Caco-2 (cell line): ENCODE measurements around the gene FNDC3B. TPM values are rescaled to one million over a fixed set of nuclear protein-coding genes. Genes with fewer than 3 reads are reported as not detected.

ENCODE experiments used
- BruUV-seq: library from RNA; stranded (reverse); fragments of 400-500 nt; replicated peaks from 2 replicates; lab custom pipeline; 2021; lab: Mats Ljungman, UMichigan
- CTCF ChIA-PET: fragments of 300-600 bp; sonication (Branson Sonifier 250); formaldehyde crosslinking; loops from one replicate; lab custom pipeline; 2022; ENCODE audit warnings: antibody characterized with exemption; lab: Charles Lee
- POLR2A ChIA-PET: fragments of 300-600 bp; sonication (Branson Sonifier 250); formaldehyde crosslinking; loops from one replicate; lab custom pipeline; 2022; ENCODE audit warnings: antibody characterized with exemption; lab: Charles Lee
- DNase-seq, 2 experiments: peaks; one replicate each; pipeline versions ENCODE4 v3.0.0 to v3.0.0-alpha.2; 2020 to 2022
- H3K27me3 ChIP-seq: replicated peaks from 2 replicates; pipeline ENCODE4 v1.6.0; 2011; ENCODE audit warnings: low read length; ENCODE audit not compliant: control insufficient read depth, insufficient read depth
- H3K36me3 ChIP-seq: 2 replicates; pipeline ENCODE4 v1.5.1; 2011; ENCODE audit warnings: low read length; ENCODE audit not compliant: control insufficient read depth, insufficient read depth
- H3K4me1 ChIP-seq: fragments of 250-450 bp; sonication (Bioruptor Pico); 2 replicates; pipeline ENCODE4 v1.5.1; 2020; ENCODE audit warnings: mild to moderate bottlenecking
- H3K4me3 ChIP-seq: 2 replicates; pipeline ENCODE4 v1.5.1; 2011; ENCODE audit warnings: low read depth, mild to moderate bottlenecking, control low read depth, low read length
- H3K9me3 ChIP-seq: fragments of 250-450 bp; sonication (Bioruptor Pico); 2 replicates; pipeline ENCODE4 v1.5.1; 2020; ENCODE audit warnings: mild to moderate bottlenecking, moderate library complexity
- H3K27ac Mint-ChIP-seq: one replicate; pipeline ENCODE4 v1.8.0; 2022; ENCODE audit warnings: mixed read lengths; ENCODE audit not compliant: unreplicated experiment
- H3K27me3 Mint-ChIP-seq: one replicate; pipeline ENCODE4 v1.8.0; 2022; ENCODE audit warnings: mixed read lengths; ENCODE audit not compliant: insufficient read depth, unreplicated experiment
- H3K36me3 Mint-ChIP-seq: one replicate; pipeline ENCODE4 v1.8.0; 2022; ENCODE audit warnings: mild to moderate bottlenecking, mixed read lengths; ENCODE audit not compliant: insufficient read depth, unreplicated experiment
- H3K4me1 Mint-ChIP-seq: one replicate; pipeline ENCODE4 v1.8.0; 2022; ENCODE audit warnings: low read depth, mixed read lengths; ENCODE audit not compliant: unreplicated experiment
- H3K4me3 Mint-ChIP-seq: one replicate; pipeline ENCODE4 v1.8.0; 2022; ENCODE audit warnings: mild to moderate bottlenecking, moderate library complexity, mixed read lengths; ENCODE audit not compliant: unreplicated experiment
- H3K9me3 Mint-ChIP-seq: one replicate; pipeline ENCODE4 v1.8.0; 2022; ENCODE audit warnings: mixed read lengths; ENCODE audit not compliant: unreplicated experiment
- intact Hi-C: fragments of 100-400 bp; cut with micrococcal nuclease; formaldehyde crosslinking; loops from one replicate; pipeline ENCODE4 v1.10.0; 2022; ENCODE audit not compliant: unreplicated experiment
- total RNA-seq: library from RNA; stranded (reverse); gene quantifications from 2 replicates; pipeline ENCODE4 v1.2.3, GENCODE V29; 2022
- TF ChIP-seq, protein P1 (sequence below), 2 experiments: fragments of 200-600 bp in 1 of 2; IDR thresholded peaks; 1 replicate in 1 of 2; 2 replicates in 1 of 2; pipeline versions ENCODE4 v1.5.1 to v1.8.0; 2011 to 2022; ENCODE audit warnings: antibody characterized with exemption in 1 of 2, control low read depth in 1 of 2, inconsistent platforms in 1 of 2, low read depth in 1 of 2, low read length in 1 of 2, mild to moderate bottlenecking in 1 of 2, moderate library complexity in 1 of 2; ENCODE audit not compliant: insufficient read depth in 1 of 2, severe bottlenecking in 1 of 2, unreplicated experiment in 1 of 2

Gene FNDC3B
- total RNA-seq, 1 experiment from 2014 or later = 59.8 TPM

DNA sequence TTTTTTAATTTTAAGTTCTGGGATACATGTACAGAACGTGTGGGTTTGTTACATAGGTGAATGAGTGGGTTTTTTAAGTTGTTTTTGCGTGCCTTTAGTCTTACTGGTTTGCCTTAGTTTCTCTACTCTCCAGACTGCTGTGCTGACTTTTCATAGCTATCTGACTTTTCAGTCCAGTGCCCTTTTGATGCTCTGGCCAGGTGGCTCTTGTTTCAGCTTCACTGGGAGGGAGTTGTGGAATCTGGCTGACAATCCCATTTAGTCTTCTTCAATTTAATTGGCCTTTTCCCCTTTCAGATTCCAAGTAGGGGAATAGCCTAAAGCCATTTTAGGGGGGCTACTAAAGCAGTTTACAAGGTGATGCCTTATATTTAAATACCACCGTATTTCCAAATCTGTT is 30.1 kb downstream of the FNDC3B start:
- Mint-ChIP-seq H3K9me3 (no peaks in the 10 kb centered on the region), H3K4me1 (peaks cover 27% of the 10 kb centered on the region), H3K36me3 (peaks cover 14% of the 10 kb centered on the region), H3K4me3 (no peak overlapping the region), H3K27ac (no peak overlapping the region), H3K27me3 (no peaks in the 10 kb centered on the region)
- CTCF ChIA-PET = no interaction called here
- POLR2A ChIA-PET = no interaction called here
- TF ChIP-seq, protein P1, sequence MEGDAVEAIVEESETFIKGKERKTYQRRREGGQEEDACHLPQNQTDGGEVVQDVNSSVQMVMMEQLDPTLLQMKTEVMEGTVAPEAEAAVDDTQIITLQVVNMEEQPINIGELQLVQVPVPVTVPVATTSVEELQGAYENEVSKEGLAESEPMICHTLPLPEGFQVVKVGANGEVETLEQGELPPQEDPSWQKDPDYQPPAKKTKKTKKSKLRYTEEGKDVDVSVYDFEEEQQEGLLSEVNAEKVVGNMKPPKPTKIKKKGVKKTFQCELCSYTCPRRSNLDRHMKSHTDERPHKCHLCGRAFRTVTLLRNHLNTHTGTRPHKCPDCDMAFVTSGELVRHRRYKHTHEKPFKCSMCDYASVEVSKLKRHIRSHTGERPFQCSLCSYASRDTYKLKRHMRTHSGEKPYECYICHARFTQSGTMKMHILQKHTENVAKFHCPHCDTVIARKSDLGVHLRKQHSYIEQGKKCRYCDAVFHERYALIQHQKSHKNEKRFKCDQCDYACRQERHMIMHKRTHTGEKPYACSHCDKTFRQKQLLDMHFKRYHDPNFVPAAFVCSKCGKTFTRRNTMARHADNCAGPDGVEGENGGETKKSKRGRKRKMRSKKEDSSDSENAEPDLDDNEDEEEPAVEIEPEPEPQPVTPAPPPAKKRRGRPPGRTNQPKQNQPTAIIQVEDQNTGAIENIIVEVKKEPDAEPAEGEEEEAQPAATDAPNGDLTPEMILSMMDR (IDR thresholded peaks at IDR 0.05; ENCODE audit: insufficient read depth in 1 of 2, low read depth in 1 of 2, low read length in 1 of 2, severe bottlenecking in 1 of 2, unreplicated experiment in 1 of 2) = no peak
- Histone ChIP-seq H3K27me3 (no peaks in the 10 kb centered on the region), H3K4me3 (no peak overlapping the region), H3K36me3 (no peaks in the 10 kb centered on the region; the same call in 1 of the 2 replicates), H3K4me1 (peaks cover 52% of the 10 kb centered on the region), H3K9me3 (no peaks in the 10 kb centered on the region)
- no peak for DNase-seq
- intact Hi-C loops = no loop called here
- no TSS peak for BruUV-seq

DNA sequence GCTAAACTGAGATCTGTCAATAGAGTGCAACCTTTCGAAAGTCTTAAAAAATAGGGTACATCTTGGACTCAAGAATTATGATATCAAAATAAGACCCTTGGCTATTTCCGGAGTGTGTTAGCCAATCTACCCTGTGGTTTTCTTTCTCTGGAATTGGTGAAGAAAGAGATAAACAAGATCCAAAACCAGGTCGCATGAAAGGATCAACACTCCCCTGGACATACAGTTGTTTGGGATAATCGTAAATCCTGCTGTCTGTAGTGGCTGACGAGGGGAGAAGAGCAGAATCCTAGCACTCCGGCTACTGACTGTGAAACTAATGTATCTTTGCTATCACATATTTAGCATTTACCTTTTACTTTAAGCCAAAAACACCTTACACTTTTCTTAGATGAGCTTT is 30.9 kb downstream of the FNDC3B start:
- peaks cover 7% of the 10 kb centered on the region for H3K36me3 Mint-ChIP-seq
- DNase-seq = no peak
- intact Hi-C loops = no loop called here
- no TSS peak for BruUV-seq
- ChIA-PET CTCF (no interaction called here), POLR2A (no interaction called here)
- no peaks in the 10 kb centered on the region for H3K27me3 ChIP-seq
- H3K4me1 ChIP-seq = peaks cover 45% of the 10 kb centered on the region
- H3K4me3 Mint-ChIP-seq = no peak overlapping the region
- H3K4me3 ChIP-seq = no peak overlapping the region
- no peaks in the 10 kb centered on the region for H3K27me3 Mint-ChIP-seq
- no peaks in the 10 kb centered on the region; the same call in 1 of the 2 replicates for H3K36me3 ChIP-seq
- H3K27ac Mint-ChIP-seq = no peak overlapping the region
- TF ChIP-seq, protein P1 (IDR thresholded peaks at IDR 0.05; ENCODE audit: insufficient read depth in 1 of 2, low read depth in 1 of 2, low read length in 1 of 2, severe bottlenecking in 1 of 2, unreplicated experiment in 1 of 2) = no peak
- H3K4me1 Mint-ChIP-seq = peaks cover 27% of the 10 kb centered on the region
- no peaks in the 10 kb centered on the region for H3K9me3 Mint-ChIP-seq
- no peaks in the 10 kb centered on the region for H3K9me3 ChIP-seq

GRCh38 chr3:172070802-172071201 is 31.4 kb downstream of the FNDC3B start:
- no TSS peak for BruUV-seq
- intact Hi-C loops = no loop called here
- no peak overlapping the region for H3K4me3 Mint-ChIP-seq
- TF ChIP-seq, protein P1 (IDR thresholded peaks at IDR 0.05; ENCODE audit: insufficient read depth in 1 of 2, low read depth in 1 of 2, low read length in 1 of 2, severe bottlenecking in 1 of 2, unreplicated experiment in 1 of 2) = no peak
- no peak for DNase-seq
- H3K4me1 Mint-ChIP-seq = peaks cover 27% of the 10 kb centered on the region
- no peaks in the 10 kb centered on the region for H3K9me3 Mint-ChIP-seq
- H3K36me3 Mint-ChIP-seq = peaks cover 10% of the 10 kb centered on the region
- CTCF ChIA-PET = no interaction called here
- H3K36me3 ChIP-seq = no peaks in the 10 kb centered on the region; the same call in 1 of the 2 replicates
- H3K9me3 ChIP-seq = no peaks in the 10 kb centered on the region
- no peaks in the 10 kb centered on the region for H3K27me3 ChIP-seq
- H3K27ac Mint-ChIP-seq = no peak overlapping the region
- H3K27me3 Mint-ChIP-seq = no peaks in the 10 kb centered on the region
- POLR2A ChIA-PET = no interaction called here
- no peak overlapping the region for H3K4me3 ChIP-seq
- peaks cover 40% of the 10 kb centered on the region for H3K4me1 ChIP-seq
